ENCODE measurements around the gene MBNL1. TPM values are rescaled to one million over a fixed set of nuclear protein-coding genes. Genes with fewer than 3 reads are reported as not detected.

Gene MBNL1
- total and polyA plus RNA-seq, 2 donors (not counting 3 experiments of a cell fraction or from before 2014, with no cell fraction given) = 179 to 362 TPM

GRCh38 chr3:152287898-152288576 is 19.3 kb downstream of the MBNL1 start:
- DNase-seq (ENCODE audit: low read depth, low spot score) (no peak), FAIRE-seq (no peak)
- H3K36me3 ChIP-seq (ENCODE audit: control insufficient read depth in 2 of 2, extremely low read depth in 1 of 2, insufficient read depth in 2 of 2, low read length in 2 of 2) = peaks cover 0 to 2% of the 10 kb centered on the region in 2 experiments
- peaks cover 35% of the 10 kb centered on the region for H4K20me1 ChIP-seq (replicated peaks; ENCODE audit: control insufficient read depth, extremely low read depth, insufficient read depth, low read length)
- POLR2A ChIA-PET = no interaction called here
- TF ChIP-seq FOS (IDR thresholded peaks at IDR 0.05; ENCODE audit: borderline replicate concordance, insufficient read depth, low read length) = no peak
- no peak for TF ChIP-seq JUN (IDR thresholded peaks at IDR 0.05; ENCODE audit: borderline replicate concordance, insufficient read depth, insufficient read length, low read depth)
- no peak for TF ChIP-seq POLR2AphosphoS5 (IDR thresholded peaks at IDR 0.05; ENCODE audit: insufficient read depth, low read depth, low read length)
- TF ChIP-seq MYC (IDR thresholded peaks at IDR 0.05; ENCODE audit: low read depth, low read length) = no peak
- no peak for TF ChIP-seq CTCF (IDR thresholded peaks at IDR 0.05; ENCODE audit: extremely low read depth in 1 of 2, insufficient read depth in 1 of 2, low read depth in 1 of 2, low read length in 2 of 2)
- TF ChIP-seq POLR2A (IDR thresholded peaks at IDR 0.05; ENCODE audit: low read depth, low read length) = no peak
- no peak for TF ChIP-seq MAX (IDR thresholded peaks at IDR 0.05; ENCODE audit: insufficient read depth, insufficient read length)
- H3K27ac ChIP-seq (ENCODE audit: insufficient read depth, low read depth, low read length) = peak overlapping the region; percentile 6
- no peaks in the 10 kb centered on the region for H3K27me3 ChIP-seq (ENCODE audit: control insufficient read depth in 2 of 2, insufficient read depth in 2 of 2, low read length in 2 of 2)
- H3K4me3 ChIP-seq (replicated peaks in 1 of 3; ENCODE audit: insufficient read depth in 1 of 3, low read depth in 1 of 3, low read length in 3 of 3) = no peak overlapping the region
- no TSS peak for BruUV-seq (replicated peaks)
- peaks cover 51% of the 10 kb centered on the region for H3K4me1 ChIP-seq (ENCODE audit: control insufficient read depth, extremely low read depth, insufficient read depth, low read length)
- no peak overlapping the region for H2AFZ ChIP-seq (ENCODE audit: low read depth, low read length)
- CTCF ChIA-PET = interaction anchor here (0.9 to 1.3 kb wide), 2 partner anchors 9 to 17 kb away, joined by 3 read pairs; no protein-coding TSS in a partner anchor
- H3K9me1 ChIP-seq (replicated peaks; ENCODE audit: control insufficient read depth, extremely low read depth, insufficient read depth, low read length) = no peaks in the 10 kb centered on the region
- H3K9me3 ChIP-seq (replicated peaks; ENCODE audit: control insufficient read depth, insufficient read depth, low read length) = no peaks in the 10 kb centered on the region
- no peak overlapping the region for H3K9ac ChIP-seq (replicated peaks; ENCODE audit: extremely low read depth, insufficient read depth, low read length)
- dilution Hi-C loops (cut with MboI; ENCODE audit: extremely low pct_ligation_motif_present, low sequenced_read_pairs) = no loop called here
- peak overlapping the region; percentile 20 for H3K4me2 ChIP-seq (ENCODE audit: insufficient read depth, low read length)
- intact Hi-C loops (cut with micrococcal nuclease) = no loop called here
- peaks cover 96% of the 10 kb centered on the region for H3K79me2 ChIP-seq (ENCODE audit: control insufficient read depth, insufficient read depth, low read length)
